ENCODE measurements around the gene PIP4P1.

PIP4P1 gene

GRCh38 chr14:20489093-20489994 is 28.1 kb upstream of the PIP4P1 start:
- ATAC-seq, result no peak
- TF ChIP-seq TSHZ2 (CRISPR knock-in tag; IDR thresholded peaks at IDR 0.05), result no peak
- no peak for TF ChIP-seq CSRNP3 (CRISPR knock-in tag; IDR thresholded peaks at IDR 0.05)
- no peak for TF ChIP-seq ZNF565 (CRISPR knock-in tag; conservative IDR thresholded peaks at IDR 0.05; ENCODE audit: low read depth)
- TF ChIP-seq PATZ1 (CRISPR knock-in tag; IDR thresholded peaks at IDR 0.05; ENCODE audit: borderline replicate concordance), result no peak
- TF ChIP-seq PPARA (CRISPR knock-in tag; IDR thresholded peaks at IDR 0.05; ENCODE audit: borderline replicate concordance), result no peak
- TF ChIP-seq BACH2 (CRISPR knock-in tag; IDR thresholded peaks at IDR 0.05; ENCODE audit: borderline replicate concordance), result no peak
- TF ChIP-seq RARB (CRISPR knock-in tag; IDR thresholded peaks at IDR 0.05), result no peak
- no peak for TF ChIP-seq TCF4 (CRISPR knock-in tag; IDR thresholded peaks at IDR 0.05; ENCODE audit: borderline replicate concordance)
- TF ChIP-seq OSR1 (CRISPR knock-in tag; IDR thresholded peaks at IDR 0.05), result no peak
- TF ChIP-seq ZNF8 (CRISPR knock-in tag; IDR thresholded peaks at IDR 0.05), result no peak
- no peak for TF ChIP-seq GLIS3 (CRISPR knock-in tag; IDR thresholded peaks at IDR 0.05)
- no peak for TF ChIP-seq CREB5 (CRISPR knock-in tag; IDR thresholded peaks at IDR 0.05; ENCODE audit: low read depth)
- no peak for TF ChIP-seq SNAI2 (CRISPR knock-in tag; IDR thresholded peaks at IDR 0.05)
- no peak for TF ChIP-seq ZNF70 (CRISPR knock-in tag; IDR thresholded peaks at IDR 0.05)
- TF ChIP-seq ZFP3 (CRISPR knock-in tag; IDR thresholded peaks at IDR 0.05), result no peak
- TF ChIP-seq CSDC2 (CRISPR knock-in tag; IDR thresholded peaks at IDR 0.05), result no peak
- no peak for TF ChIP-seq TOX (CRISPR knock-in tag; IDR thresholded peaks at IDR 0.05; ENCODE audit: borderline replicate concordance)
- no peak for TF ChIP-seq ZC3H10 (CRISPR knock-in tag; IDR thresholded peaks at IDR 0.05)
- TF ChIP-seq ESRRG (CRISPR knock-in tag; IDR thresholded peaks at IDR 0.05), result no peak

- ATAC-seq, result no peak
- TF ChIP-seq PPARA (CRISPR knock-in tag; IDR thresholded peaks at IDR 0.05; ENCODE audit: borderline replicate concordance) (no peak), RARB (CRISPR knock-in tag; IDR thresholded peaks at IDR 0.05) (no peak), ZNF8 (CRISPR knock-in tag; IDR thresholded peaks at IDR 0.05) (no peak), ARNTL (CRISPR knock-in tag; IDR thresholded peaks at IDR 0.05; ENCODE audit: borderline replicate concordance, low read depth) (no peak), TOX (CRISPR knock-in tag; IDR thresholded peaks at IDR 0.05; ENCODE audit: borderline replicate concordance) (no peak), PATZ1 (CRISPR knock-in tag; IDR thresholded peaks at IDR 0.05; ENCODE audit: borderline replicate concordance) (no peak)
Measured at GRCh38 chr14:20487396-20487725, 26.1 kb upstream of the PIP4P1 start.

Measured in SK-N-SH treated with all-trans-retinoic acid at 6 μM for 48 hours (cell line).